Measurements from ENCODE around the gene PCDH9. TPM values are rescaled to one million over a fixed set of nuclear protein-coding genes. Genes with fewer than 3 reads are reported as not detected.

The PCDH9 gene
- total RNA-seq, 1 donor from 2014 or later, result 10.4 TPM

GRCh38 chr13:66837246-66837645 is 392.9 kb downstream of the PCDH9 start:
- no peak overlapping the region for H3K9ac ChIP-seq (ENCODE audit: low read length)
- Mint-ChIP-seq H3K9me3 (ENCODE audit: unreplicated experiment) (no peaks in the 10 kb centered on the region), H3K27ac (ENCODE audit: unreplicated experiment) (no peak overlapping the region), H3K4me1 (ENCODE audit: low read depth, unreplicated experiment) (no peaks in the 10 kb centered on the region), H3K27me3 (ENCODE audit: low read depth, unreplicated experiment) (no peaks in the 10 kb centered on the region), H3K4me3 (ENCODE audit: unreplicated experiment) (no peak overlapping the region), H3K36me3 (ENCODE audit: low read depth, unreplicated experiment) (no peaks in the 10 kb centered on the region)
- no peaks in the 10 kb centered on the region for H4K20me1 ChIP-seq (ENCODE audit: insufficient read depth, low read length)
- no peak overlapping the region for H3K27ac ChIP-seq (ENCODE audit: low read depth, low read length)
- H2AFZ ChIP-seq (ENCODE audit: low read depth, low read length), result no peak overlapping the region
- no peaks in the 10 kb centered on the region for H3K9me3 ChIP-seq (ENCODE audit: insufficient read depth, low read depth, low read length)
- TF ChIP-seq EZH2 (IDR thresholded peaks at IDR 0.05; ENCODE audit: insufficient read depth, low read length), result no peak
- TF ChIP-seq CTCF (IDR thresholded peaks at IDR 0.05; ENCODE audit: insufficient read depth, low read depth, low read length), result no peak
- H3K4me1 ChIP-seq (ENCODE audit: insufficient read depth, low read length), result no peaks in the 10 kb centered on the region
- H3K36me3 ChIP-seq (ENCODE audit: insufficient read depth, low read length), result no peaks in the 10 kb centered on the region
- FAIRE-seq (no peak), DNase-seq (ENCODE audit: low read depth) (no peak)
- H3K4me2 ChIP-seq (ENCODE audit: low read length), result no peak overlapping the region
- H3K79me2 ChIP-seq (ENCODE audit: insufficient read depth, low read length), result no peaks in the 10 kb centered on the region
- no peak overlapping the region for H3K4me3 ChIP-seq (ENCODE audit: insufficient read depth, low read depth, low read length)
- no peaks in the 10 kb centered on the region for H3K27me3 ChIP-seq (ENCODE audit: insufficient read depth, low read length)

- Histone ChIP-seq H3K9me3 (ENCODE audit: insufficient read depth, low read depth, low read length) (no peaks in the 10 kb centered on the region), H3K27me3 (ENCODE audit: insufficient read depth, low read length) (no peaks in the 10 kb centered on the region), H3K4me1 (ENCODE audit: insufficient read depth, low read length) (no peaks in the 10 kb centered on the region), H3K9ac (ENCODE audit: low read length) (no peak overlapping the region), H3K36me3 (ENCODE audit: insufficient read depth, low read length) (no peaks in the 10 kb centered on the region), H3K27ac (ENCODE audit: low read depth, low read length) (no peak overlapping the region), H3K4me3 (ENCODE audit: insufficient read depth, low read depth, low read length) (no peak overlapping the region), H3K4me2 (ENCODE audit: low read length) (no peak overlapping the region), H2AFZ (ENCODE audit: low read depth, low read length) (peak overlapping the region; percentile 59), H4K20me1 (ENCODE audit: insufficient read depth, low read length) (no peaks in the 10 kb centered on the region), H3K79me2 (ENCODE audit: insufficient read depth, low read length) (no peaks in the 10 kb centered on the region)
- DNase-seq (ENCODE audit: low read depth) (peak; percentile 18), FAIRE-seq (no peak)
- H3K4me3 Mint-ChIP-seq (ENCODE audit: unreplicated experiment), result no peak overlapping the region
- H3K27me3 Mint-ChIP-seq (ENCODE audit: low read depth, unreplicated experiment), result no peaks in the 10 kb centered on the region
- H3K36me3 Mint-ChIP-seq (ENCODE audit: low read depth, unreplicated experiment), result no peaks in the 10 kb centered on the region
- TF ChIP-seq CTCF (IDR thresholded peaks at IDR 0.05; ENCODE audit: insufficient read depth, low read depth, low read length) (no peak), EZH2 (IDR thresholded peaks at IDR 0.05; ENCODE audit: insufficient read depth, low read length) (no peak)
- no peaks in the 10 kb centered on the region for H3K9me3 Mint-ChIP-seq (ENCODE audit: unreplicated experiment)
- peaks cover 4% of the 10 kb centered on the region for H3K4me1 Mint-ChIP-seq (ENCODE audit: low read depth, unreplicated experiment)
- no peak overlapping the region for H3K27ac Mint-ChIP-seq (ENCODE audit: unreplicated experiment)
These were observed 395.0 kb downstream of the PCDH9 start for GRCh38 chr13:66835040-66835628.

- no peaks in the 10 kb centered on the region for H4K20me1 ChIP-seq (ENCODE audit: insufficient read depth, low read length)
- no peak overlapping the region for H3K4me3 ChIP-seq (ENCODE audit: insufficient read depth, low read depth, low read length)
- TF ChIP-seq EZH2 (IDR thresholded peaks at IDR 0.05; ENCODE audit: insufficient read depth, low read length) (no peak), CTCF (IDR thresholded peaks at IDR 0.05; ENCODE audit: insufficient read depth, low read depth, low read length) (no peak)
- H3K27ac ChIP-seq (ENCODE audit: low read depth, low read length), result no peak overlapping the region
- Mint-ChIP-seq H3K4me1 (ENCODE audit: low read depth, unreplicated experiment) (peaks cover 4% of the 10 kb centered on the region), H3K9me3 (ENCODE audit: unreplicated experiment) (no peaks in the 10 kb centered on the region), H3K36me3 (ENCODE audit: low read depth, unreplicated experiment) (no peaks in the 10 kb centered on the region), H3K27ac (ENCODE audit: unreplicated experiment) (no peak overlapping the region), H3K27me3 (ENCODE audit: low read depth, unreplicated experiment) (no peaks in the 10 kb centered on the region), H3K4me3 (ENCODE audit: unreplicated experiment) (no peak overlapping the region)
- no peak overlapping the region for H2AFZ ChIP-seq (ENCODE audit: low read depth, low read length)
- H3K36me3 ChIP-seq (ENCODE audit: insufficient read depth, low read length), result no peaks in the 10 kb centered on the region
- no peak for DNase-seq (ENCODE audit: low read depth)
- H3K79me2 ChIP-seq (ENCODE audit: insufficient read depth, low read length), result no peaks in the 10 kb centered on the region
- no peaks in the 10 kb centered on the region for H3K27me3 ChIP-seq (ENCODE audit: insufficient read depth, low read length)
- no peak overlapping the region for H3K4me2 ChIP-seq (ENCODE audit: low read length)
- no peak overlapping the region for H3K9ac ChIP-seq (ENCODE audit: low read length)
- H3K4me1 ChIP-seq (ENCODE audit: insufficient read depth, low read length), result no peaks in the 10 kb centered on the region
- no peaks in the 10 kb centered on the region for H3K9me3 ChIP-seq (ENCODE audit: insufficient read depth, low read depth, low read length)
- FAIRE-seq, result no peak
These were observed 399.0 kb downstream of the PCDH9 start for GRCh38 chr13:66830940-66831716.

Data from astrocyte (in vitro differentiated cells and primary cell).